ENCODE data around the gene TPPP2. TPM values are rescaled to one million over a fixed set of nuclear protein-coding genes. Genes with fewer than 3 reads are reported as not detected.

TPPP2 gene
- total RNA-seq, 3 donors from 2014 or later: 0.58 to 2.3 TPM; not detected in 1

- Histone ChIP-seq H3K9me3 (no peaks in the 10 kb centered on the region), H3K4me3 (no peak overlapping the region), H3K4me1 (ENCODE audit: low read depth) (peaks cover 4% of the 10 kb centered on the region), H3K36me3 (ENCODE audit: low read depth) (no peaks in the 10 kb centered on the region)
- intact Hi-C loops (cut with DNase I, micrococcal nuclease): loop anchor here in 1 of 2 donors (10.0 kb wide), 1 partner anchor 77 kb away; the partner anchor contains the start of gene ZNF219
- ATAC-seq (no peak), DNase-seq (no peak)
- no peak for TF ChIP-seq CTCF (IDR thresholded peaks at IDR 0.05)
Measured at GRCh38 chr14:21018286-21018685, 11.7 kb upstream of the TPPP2 start.

- no peaks in the 10 kb centered on the region for H3K9me3 ChIP-seq
- intact Hi-C loops (cut with DNase I, micrococcal nuclease): loop anchor here in 1 of 2 donors (10.0 kb wide), 1 partner anchor 76 kb away; the partner anchor contains the start of gene ZNF219
- H3K4me1 ChIP-seq (ENCODE audit: low read depth): peaks cover 8% of the 10 kb centered on the region
- no peaks in the 10 kb centered on the region for H3K36me3 ChIP-seq (ENCODE audit: low read depth)
- ATAC-seq (no peak), DNase-seq (no peak)
- no peak for TF ChIP-seq CTCF (IDR thresholded peaks at IDR 0.05)
- no peak overlapping the region for H3K4me3 ChIP-seq
Measured at GRCh38 chr14:21018781-21019180, 11.2 kb upstream of the TPPP2 start.

DNA sequence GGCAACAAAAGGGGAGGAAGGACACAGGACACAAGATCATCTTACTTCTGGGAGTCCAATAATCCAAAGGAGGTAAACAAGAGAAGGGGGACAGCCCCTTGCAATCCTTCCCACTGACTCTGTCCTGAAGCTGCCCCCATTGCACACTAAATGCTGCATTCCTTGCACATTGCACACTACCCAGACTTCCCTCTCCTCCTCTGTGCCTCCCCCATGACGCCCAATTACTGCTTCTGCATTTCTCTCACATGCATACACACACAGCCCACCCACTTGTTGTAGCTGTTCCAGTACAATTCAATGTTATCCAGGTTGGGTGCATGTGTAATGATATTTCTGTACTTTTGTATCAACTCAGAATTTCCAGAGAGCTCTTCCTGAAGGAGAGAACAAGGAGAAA lies 10.7 kb upstream of the TPPP2 start:
- Histone ChIP-seq H3K9me3 (no peaks in the 10 kb centered on the region), H3K4me3 (no peak overlapping the region), H3K36me3 (ENCODE audit: low read depth) (no peaks in the 10 kb centered on the region), H3K4me1 (ENCODE audit: low read depth) (peaks cover 12% of the 10 kb centered on the region)
- ATAC-seq: no peak
- no peak for DNase-seq
- no peak for TF ChIP-seq CTCF (IDR thresholded peaks at IDR 0.05)
- intact Hi-C loops (cut with DNase I, micrococcal nuclease): loop anchor here in 1 of 2 donors (10.0 kb wide), 1 partner anchor 75 kb away; the partner anchor contains the start of gene ZNF219

DNA sequence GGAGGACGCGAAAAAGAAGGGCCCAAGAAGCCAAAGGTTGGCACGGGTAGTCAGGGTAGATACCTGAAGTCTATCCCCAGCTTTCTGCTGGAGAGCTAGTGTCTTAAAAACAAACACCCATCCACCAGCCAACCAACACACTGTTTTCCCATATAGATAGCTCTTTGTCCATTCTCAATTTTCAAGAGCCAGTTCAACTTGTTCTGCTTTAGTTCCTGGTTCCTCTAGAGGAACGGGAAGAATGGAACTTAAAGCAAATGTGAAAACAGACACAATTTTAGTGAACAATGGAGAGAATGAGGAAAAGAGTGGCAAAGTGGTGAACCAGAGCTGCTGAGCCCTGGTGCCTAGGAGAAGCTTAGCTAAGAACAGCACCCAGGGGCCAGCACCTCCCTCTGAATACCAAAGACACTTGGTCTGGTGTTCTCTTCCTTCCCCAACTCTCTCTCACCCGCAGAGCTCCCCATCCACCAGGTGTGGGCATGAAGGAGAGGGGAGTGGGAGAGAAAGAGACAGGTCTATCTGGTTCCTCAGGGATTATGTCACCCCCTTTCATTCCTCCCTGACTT lies 9.0 kb upstream of the TPPP2 start:
- DNase-seq (no peak), ATAC-seq (no peak)
- intact Hi-C loops (cut with DNase I, micrococcal nuclease): no loop called here
- Histone ChIP-seq H3K9me3 (no peaks in the 10 kb centered on the region), H3K36me3 (ENCODE audit: low read depth) (no peaks in the 10 kb centered on the region), H3K4me3 (no peak overlapping the region), H3K4me1 (ENCODE audit: low read depth) (peaks cover 12% of the 10 kb centered on the region)
- no peak for TF ChIP-seq CTCF (IDR thresholded peaks at IDR 0.05)

DNA sequence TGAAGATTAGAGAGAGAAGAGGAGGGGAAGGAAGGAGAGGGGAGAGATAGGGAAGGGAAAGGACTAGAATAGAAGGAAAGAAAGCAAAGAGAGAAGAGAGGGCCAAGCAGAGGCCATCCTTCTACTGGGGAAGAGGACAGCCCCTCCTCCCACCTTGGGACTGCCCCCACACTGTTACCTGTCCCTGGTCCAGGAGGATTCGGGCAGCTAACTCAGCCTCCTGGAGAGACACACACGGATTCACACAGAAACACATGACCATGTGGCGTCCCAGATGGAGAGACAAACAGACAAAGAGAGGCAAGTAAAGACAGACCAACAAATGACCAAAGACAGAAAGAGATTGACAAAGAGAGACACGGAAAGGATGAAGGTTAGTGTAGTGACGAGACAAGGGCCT lies 7.3 kb upstream of the TPPP2 start:
- peaks cover 12% of the 10 kb centered on the region for H3K4me1 ChIP-seq (ENCODE audit: low read depth)
- intact Hi-C loops (cut with DNase I, micrococcal nuclease): no loop called here
- no peaks in the 10 kb centered on the region for H3K36me3 ChIP-seq (ENCODE audit: low read depth)
- DNase-seq (no peak), ATAC-seq (no peak)
- no peak overlapping the region for H3K4me3 ChIP-seq
- no peaks in the 10 kb centered on the region for H3K9me3 ChIP-seq
- TF ChIP-seq CTCF (IDR thresholded peaks at IDR 0.05): no peak

DNA sequence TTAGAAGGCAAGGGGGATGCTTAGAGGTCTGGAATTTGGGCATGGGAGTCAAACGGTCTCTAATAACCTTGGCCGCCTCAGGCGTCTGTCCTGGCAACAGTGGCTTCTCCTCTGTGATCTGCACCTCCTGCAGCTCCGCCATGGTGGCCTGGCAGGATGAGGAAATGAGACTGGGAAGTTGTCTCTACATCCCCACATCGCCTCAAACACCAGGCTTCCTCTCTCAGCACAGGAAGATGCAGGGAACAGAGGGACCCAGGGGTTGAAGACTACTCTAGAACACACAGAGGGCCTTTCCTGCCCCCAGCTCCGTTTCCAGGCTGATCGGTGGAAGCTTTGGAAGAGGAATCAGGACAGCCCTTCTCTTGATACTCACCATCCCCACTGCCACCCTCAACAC lies 6.8 kb upstream of the TPPP2 start:
- H3K36me3 ChIP-seq (ENCODE audit: low read depth): no peaks in the 10 kb centered on the region

More for the DNA sequence above, 6.8 kb upstream of the TPPP2 start:
- no peaks in the 10 kb centered on the region for H3K9me3 ChIP-seq
- intact Hi-C loops (cut with DNase I, micrococcal nuclease): no loop called here
- H3K4me3 ChIP-seq: no peak overlapping the region
- DNase-seq: no peak
- TF ChIP-seq CTCF (IDR thresholded peaks at IDR 0.05): no peak
- H3K4me1 ChIP-seq (ENCODE audit: low read depth): peaks cover 12% of the 10 kb centered on the region
- ATAC-seq: no peak

Data from mucosa of descending colon (tissue), 3 donors.